NCI-H460 (cell line): ENCODE measurements around the gene MIB1. TPM values are rescaled to one million over a fixed set of nuclear protein-coding genes. Genes with fewer than 3 reads are reported as not detected.

Source experiments
- DNase-seq: peaks from one replicate; pipeline ENCODE4 v3.0.0-alpha.2; 2016; ENCODE audit warnings: low read depth; ENCODE audit errors: extremely low read depth
- total RNA-seq: library from RNA; depleted of rRNA; stranded (reverse); fragments of >200 nt; shearing (Covaris generic); gene quantifications from 2 replicates; pipeline ENCODE4 v1.2.3, GENCODE V29; 2014

Gene MIB1
- total RNA-seq, 1 experiment from 2014 or later, result 42.0 TPM

DNA sequence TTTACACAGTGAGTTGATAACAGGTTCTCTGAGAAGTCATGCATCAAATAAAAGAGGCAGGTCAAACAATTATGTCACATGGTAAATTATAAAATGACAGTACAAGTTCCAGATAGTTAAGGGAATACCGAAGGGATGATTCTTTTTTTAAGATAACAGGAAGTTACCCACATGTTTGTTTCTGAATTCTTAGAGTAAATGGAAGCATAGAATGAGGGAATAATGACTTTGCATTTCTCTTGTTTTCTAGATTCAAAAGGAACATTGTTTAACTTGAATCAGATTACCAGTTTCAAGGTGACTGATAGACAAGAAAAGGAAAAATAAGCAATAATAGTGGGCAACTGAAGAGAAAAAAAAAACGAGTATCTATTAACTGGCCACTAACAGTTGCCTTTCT lies 124.5 kb downstream of the MIB1 start:
- no peak for DNase-seq

DNA sequence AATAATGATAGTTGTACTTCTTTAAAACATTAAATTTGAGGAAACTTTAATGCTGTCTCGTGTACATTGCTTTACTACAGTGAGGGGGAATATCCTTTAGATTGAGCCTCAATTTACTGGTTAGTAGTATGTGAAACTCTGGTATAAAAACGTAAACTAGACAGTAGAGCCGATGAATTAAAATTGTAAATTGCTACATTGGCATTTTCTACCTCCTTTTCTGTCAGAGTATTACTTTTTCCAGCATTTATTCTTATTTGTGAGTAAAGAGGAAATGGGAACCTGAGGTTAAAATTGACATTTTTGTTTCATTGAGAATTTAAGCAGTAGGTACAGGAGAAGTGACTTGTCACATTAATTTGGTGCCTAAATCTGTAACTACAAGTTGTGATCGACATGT lies 128.2 kb downstream of the MIB1 start:
- DNase-seq, result no peak

DNA sequence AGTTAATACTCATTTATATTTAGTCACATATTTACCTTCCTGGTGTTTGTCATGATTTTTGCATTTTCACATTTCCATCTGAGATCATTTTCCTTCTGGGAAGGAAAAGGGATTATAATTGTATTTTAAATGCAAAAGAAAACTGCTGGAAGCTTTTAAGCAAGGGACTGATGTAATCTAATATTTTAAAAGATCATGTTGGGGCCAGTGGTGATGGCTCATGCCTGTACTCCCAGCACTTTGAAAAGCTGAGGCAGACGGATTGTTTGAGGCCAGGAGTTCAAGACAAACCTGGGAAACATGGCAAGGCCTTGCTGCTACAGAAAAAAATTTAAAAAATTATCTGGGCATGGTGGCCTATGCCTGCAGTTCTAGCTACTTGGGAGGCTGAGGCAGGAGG lies 149.0 kb downstream of the MIB1 start:
- no peak for DNase-seq

DNA sequence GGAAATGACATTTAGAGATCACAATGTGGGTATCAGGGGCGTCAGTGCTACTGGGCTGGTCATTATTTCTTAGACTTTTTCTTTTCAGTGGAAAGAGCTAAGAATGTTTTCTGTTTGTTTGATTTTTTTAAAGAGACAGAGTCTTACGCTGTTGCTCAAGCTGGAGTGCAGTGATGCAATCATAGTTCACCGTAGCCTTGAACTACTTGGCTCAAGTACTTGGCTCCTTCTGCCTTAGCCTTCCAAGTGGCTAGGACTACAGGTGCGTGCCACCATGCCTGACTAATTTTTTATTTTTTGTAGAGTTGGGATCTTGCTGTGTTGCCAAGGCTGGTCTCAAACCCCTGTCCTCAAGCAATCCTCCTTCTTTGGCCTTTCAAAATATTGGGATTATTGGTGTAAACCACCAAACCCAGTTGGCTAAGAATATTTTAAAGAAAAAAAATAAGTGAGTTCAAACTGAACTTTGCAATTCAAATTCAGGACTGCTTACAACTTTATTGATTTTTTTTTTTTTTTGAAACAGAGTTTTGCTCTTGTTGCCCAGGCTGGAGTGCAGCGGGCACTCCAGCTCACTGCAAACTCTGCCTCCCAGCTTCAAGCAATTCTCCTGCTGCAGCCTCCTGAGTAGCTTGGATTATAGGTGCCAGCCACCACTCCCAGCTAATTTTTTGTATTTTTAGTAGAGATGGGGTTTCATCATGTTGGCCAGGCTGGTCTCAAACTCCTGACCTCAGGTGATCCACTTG lies 154.2 kb downstream of the MIB1 start:
- DNase-seq, result no peak

DNA sequence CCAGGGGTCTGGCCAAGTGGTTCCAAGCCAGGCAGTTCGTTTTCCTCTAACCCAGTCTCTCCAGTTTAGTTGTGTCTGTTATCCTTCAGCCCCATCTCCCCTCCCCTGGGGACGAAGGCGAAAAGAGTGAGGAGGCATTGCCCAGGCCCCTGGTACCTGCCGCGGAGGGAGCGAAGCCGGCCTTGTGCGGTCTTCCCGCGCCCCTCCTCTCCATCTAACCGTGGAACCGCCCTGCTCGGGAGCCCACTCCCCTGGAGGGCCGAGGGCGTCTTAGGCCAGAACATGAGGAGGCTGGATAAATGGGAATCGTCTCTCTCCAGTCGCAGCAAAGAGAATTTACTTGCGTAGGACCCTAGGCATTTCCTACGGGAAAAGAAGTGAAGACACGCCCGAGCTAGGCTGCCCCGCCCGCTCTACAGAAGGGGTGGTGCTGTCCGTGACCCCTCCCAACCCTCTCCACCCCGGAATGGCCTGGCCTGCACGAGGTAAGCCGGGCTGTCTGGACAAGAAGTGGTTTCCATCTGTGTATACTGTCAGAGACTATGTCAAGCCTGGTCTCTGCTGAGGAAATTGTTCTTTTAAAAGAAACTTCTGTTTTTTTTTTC lies 156.2 kb downstream of the MIB1 start:
- no peak for DNase-seq

DNA sequence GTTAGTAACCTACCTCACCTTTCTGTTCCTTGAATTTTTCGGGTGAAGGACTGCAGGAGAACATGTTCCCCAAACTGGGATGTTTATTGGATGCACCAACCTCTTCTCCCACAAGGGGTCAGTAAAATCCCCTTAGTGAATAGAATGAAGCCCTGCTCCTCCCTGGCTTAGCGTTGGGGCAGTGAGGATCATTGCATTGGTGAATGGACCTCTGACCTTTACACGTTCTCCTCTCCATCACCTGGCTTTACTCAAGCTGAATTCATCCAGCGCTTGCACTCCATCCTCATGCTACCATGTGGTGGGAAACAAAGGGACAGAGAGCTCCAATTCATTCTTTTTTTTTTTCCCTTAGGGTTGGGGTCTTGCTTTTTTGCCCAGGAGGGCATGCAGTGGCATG lies 157.2 kb downstream of the MIB1 start:
- DNase-seq, result peak; percentile 40

DNA sequence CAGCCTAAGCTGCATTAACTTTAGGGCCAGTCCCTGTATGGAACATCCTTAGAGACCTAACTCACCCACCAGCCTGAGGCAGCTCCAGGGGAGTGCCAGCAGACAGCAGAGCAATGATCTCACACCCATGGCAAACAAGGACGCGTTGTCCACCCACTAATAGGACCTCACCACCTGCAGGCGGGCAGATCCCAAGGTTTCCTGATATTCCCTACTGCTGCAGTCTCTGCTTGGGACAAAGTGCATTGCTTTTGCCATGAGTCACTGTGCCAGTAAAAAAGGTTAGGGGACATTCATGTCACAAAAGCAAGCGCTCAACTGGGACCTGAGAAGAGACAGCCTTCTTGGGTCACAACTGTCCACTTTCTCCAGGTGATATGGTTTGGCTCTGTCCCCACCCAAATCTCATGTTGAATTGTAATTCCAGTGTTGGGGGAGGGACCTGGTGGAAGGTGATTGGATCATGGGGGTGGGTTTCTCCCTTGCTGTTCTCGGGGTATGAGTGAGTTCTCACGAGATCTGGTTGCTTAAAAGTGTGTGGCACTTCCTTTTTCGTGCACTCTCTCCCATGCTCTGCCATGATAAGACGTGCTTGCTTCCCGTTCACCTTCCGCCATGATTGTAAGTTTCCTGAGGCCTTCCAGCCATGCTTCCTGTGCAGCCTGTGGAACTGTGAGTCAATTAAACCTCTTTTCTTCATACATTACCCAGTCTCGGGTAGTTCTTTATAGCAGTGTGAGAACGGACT lies 160.2 kb downstream of the MIB1 start:
- DNase-seq, result no peak

DNA sequence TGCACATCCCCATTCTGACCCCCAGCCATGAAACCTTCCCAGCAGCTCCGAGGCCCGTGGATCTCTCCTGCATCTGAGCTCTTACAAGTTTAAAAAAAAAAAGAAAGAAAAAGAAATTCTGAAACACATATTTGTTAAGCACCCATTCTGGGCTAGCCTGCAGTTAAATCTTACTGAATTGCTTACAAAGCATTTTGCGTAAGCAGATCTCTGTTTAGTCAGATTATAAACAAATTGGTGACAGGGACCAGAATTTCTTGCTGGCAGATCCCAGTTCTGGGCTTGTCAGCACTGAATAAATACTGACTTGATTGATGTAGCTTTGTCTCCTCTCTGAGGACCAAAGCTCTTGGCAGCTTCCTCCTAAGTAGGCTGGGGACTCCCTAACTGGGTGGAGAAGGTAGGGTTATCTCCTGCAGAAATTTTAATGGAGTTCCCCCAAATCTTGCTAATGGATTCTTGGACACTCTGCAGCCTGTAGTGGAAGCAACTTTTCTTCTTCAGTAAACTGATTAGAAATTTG lies 160.9 kb downstream of the MIB1 start:
- no peak for DNase-seq

DNA sequence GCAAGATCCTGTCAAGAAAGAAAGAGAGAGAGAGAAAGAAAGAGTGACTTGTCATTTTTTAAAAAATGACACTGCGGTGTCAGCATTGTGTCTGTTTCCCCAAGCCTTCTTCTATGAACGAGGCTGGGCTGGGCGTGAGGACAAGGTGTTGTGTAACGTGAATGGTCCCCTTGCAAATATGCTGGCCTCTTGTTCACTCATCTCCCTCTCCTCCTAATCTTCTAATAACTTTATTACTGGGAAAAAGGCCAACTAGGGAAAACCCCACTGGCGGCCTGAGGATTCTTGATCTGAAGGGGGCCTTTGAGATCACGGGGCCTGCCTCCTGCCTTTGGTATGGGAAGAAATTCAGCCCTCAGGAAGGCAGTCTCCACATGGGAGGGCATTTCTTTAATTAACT lies 163.1 kb downstream of the MIB1 start:
- DNase-seq, result no peak

DNA sequence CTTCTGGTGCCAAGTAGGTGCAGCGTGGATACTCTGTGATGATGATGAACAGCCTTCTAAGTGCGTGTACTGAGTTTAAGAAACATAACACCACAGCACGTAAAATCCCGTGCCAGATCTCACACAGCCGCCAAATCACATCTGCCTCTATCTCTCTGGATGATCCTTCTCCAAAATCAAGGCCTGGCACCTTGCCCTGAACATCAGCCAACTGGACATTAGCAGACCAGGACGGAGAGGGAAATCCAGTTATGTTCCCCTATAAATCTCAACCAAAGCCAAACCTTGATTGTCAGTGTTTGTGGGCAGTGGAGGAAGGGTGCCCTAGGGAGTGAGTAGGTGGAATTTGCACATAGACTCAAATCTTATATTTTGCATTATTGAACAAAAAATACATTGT lies 164.3 kb downstream of the MIB1 start:
- no peak for DNase-seq

DNA sequence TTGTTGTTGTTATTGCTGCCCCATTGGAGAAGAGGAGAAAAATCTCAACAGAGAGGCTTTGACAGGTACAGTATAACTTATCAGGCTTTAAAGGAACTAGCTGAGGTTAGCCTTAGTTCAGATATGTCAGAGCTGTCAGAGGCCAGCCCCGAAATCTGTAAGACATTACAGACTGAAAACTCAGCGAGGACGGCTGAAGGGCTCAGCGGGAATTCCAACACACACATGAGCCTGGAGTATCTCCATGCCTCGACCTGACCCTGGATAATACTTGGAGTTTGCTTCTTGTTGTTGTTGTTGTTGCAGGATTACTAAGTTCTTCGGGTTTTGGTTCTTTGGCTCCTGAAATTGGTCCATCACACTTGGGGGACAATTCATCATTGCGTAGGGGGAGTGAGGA lies 166.9 kb downstream of the MIB1 start:
- no peak for DNase-seq

DNA sequence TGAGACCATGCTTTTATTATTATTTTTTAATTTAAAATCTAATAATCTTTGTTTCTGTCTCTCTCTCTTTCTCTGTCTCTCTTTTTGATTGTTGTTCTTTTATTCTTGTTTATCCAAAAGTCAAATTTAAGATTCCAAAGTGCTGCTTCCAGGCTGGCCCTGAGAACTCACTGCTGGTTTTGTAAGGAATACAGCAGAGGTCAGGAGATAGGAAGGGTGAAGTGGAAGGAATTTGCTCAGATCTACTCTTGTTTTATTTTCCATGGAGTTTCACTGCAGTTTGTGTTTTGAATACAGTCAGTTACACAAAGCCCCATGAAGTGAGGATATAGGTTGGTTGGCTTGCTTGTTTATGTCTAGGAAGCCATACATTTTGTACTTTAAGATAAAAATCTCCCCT lies 168.1 kb downstream of the MIB1 start:
- no peak for DNase-seq

DNA sequence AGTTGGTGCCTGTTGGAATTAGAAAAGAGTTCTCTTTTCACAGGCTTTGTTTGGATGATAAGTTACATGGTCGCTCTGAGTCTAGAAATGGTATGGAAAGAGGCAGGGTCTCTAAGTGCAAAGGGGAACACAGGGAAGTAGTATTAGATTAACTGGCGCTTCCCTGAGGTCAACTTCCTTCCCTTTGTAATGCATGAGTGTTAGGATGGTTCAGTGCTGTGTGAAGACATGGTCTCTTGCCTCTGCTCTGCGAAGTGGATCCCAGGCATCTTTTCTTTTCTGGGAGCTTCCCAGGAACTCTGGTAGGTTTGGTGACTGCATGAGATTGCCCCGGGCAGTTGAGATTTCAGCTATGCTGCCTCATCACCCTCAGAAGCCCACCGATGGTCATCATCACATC lies 170.3 kb downstream of the MIB1 start:
- no peak for DNase-seq

DNA sequence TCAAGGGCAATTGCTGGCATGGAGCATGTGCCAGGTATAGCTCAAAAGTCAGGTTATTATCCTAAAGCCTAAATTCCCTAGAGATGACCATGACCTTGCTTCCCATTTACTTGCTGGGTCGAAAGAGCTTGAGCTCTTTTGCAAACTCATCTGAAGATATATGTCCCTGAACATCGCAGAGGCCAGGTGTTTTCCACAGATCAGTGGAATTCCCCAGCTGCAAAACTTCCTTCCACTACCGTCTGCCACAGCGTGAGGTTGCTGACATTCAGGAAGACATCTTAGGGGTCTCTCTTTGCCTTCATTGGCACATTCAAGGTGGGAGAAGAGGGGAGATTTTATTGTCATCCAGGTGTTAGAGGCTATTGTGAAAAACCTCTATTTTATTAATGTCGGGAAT lies 171.0 kb downstream of the MIB1 start:
- DNase-seq, result no peak

DNA sequence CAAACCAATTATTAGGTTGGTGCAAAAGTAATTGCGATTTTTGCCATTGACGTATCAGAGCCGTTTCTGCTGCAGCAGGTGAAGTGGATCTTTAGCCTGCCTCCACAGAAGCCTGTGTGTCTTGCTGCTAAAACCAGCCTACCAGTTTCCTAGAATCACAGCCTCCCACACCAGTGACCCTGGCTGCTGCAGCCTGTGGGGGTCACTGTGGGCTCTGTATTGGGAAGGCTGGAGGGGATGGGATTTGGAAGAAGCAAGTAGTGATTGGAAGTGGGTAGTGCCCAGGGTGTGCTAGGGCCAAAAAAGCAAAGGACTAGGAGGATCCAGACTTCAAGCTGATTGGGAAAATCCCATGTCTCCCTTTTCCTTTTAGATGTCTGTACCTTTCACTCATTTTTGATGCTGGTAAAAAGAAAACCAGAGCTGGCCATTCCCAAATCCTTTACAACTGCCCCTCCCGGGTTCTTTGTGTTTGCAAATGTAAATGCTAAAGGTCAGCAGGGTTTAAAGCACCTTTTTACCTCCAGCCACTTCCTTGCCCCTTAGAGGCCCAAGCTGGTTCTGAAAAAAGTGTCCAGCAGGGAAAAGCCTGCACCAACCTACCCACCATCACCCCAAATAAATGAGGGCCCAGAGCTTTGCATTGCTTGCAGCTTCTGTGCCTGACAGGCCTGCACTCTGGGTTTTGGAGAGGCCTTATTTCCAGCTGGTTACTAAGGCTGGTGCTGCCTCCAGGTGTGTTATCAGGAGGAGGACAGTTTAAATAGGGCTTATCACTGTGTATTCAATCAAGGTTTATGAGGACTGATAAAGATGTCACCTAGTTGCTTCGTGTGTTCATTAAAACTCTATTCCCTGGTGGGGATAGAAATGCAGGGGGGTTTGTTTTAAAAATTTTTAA lies 172.0 kb downstream of the MIB1 start:
- no peak for DNase-seq

DNA sequence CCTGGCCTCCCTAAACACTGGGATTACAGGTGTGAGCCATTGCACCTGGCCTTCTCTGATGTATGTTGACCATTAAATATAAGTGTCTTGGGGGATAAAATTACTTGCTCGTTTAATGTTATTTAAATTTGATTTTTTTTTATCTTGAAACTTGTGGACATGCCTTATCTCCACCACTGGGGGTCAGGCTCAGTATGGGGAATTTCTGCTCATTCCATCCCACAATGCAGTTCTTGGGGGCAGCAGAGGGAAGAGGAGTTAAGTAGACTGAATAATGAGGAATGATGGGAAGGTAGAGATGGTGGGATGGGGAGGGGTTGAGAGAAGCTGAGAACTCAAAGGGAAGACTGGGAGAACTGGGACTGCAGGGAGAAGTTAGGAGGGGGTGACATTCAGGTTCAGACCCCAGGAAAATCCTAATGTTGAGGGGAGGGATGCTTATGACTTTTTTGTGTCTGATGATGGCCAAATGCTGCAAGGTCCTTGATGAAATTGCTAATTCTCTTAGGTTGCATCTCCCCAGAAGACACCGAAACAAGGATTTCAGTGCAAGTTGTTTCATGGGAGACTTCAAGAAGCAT lies 174.2 kb downstream of the MIB1 start:
- DNase-seq, result peak; percentile 16

DNA sequence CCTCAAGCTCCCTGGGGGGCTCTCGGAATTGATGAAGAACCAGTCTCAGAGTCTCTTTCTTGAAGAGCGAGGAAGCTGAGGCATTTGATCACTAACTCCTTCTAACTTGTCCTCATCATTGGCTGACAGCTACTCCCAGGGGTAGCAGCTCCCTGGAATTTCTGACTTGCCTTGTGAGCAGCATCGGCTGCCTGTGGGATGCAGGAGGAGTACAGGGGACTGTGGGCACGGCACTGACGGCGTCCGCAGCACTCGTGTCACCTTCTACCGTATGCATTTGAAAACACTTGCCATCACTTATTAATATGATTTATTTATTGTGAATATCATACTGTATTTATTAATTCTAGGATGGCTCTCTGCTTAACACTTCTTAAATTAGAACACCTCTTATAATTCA lies 175.0 kb downstream of the MIB1 start:
- DNase-seq, result no peak

DNA sequence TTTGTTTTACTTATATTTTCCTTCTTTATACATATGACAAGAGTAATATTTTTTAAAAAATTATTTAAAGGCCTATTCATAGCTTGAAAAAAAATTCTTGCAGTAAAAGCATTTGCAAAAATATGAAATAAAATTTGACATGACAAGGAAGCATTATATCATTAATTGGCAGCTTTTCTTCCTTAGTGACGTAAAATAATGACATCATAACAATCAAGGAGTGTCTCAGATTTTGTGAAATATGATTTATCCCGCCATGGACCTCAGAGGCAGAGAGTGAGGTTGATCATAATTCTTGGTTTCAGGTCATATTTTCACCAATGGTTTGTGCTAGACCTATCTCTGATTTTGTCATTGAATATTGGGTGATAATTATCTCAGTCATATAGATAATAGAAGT lies 176.0 kb downstream of the MIB1 start:
- no peak for DNase-seq

DNA sequence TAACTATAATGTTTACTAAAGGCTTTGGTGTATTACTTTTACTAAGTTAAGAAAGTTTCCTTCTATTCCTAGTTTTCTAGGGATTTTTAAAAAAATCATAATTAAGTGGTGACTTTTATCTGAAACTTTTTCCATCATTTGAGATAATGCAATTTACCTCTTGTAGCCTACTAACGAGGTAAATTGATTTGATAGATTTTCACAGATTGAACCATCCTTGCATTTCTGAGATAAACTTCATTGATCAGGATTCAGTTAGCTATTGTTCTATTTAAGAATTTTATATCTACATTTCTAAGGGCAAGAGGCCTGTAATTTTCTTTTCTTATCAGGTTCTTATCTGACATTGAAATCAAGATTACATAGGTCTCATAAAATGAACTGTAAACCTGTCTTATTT lies 178.1 kb downstream of the MIB1 start:
- DNase-seq, result no peak
